Fibroblast of lung (primary cell): ENCODE data around the gene EPS8L1. TPM values are rescaled to one million over a fixed set of nuclear protein-coding genes. Genes with fewer than 3 reads are reported as not detected.

ENCODE experiments used
- DNase-seq, 2 donors: peaks; one replicate each; pipeline versions ENCODE4 v3.0.0 to v3.0.0-alpha.2; 2010; ENCODE audit warnings: low read depth in 2 of 2
- H2AFZ ChIP-seq: 2 replicates; pipeline ENCODE4 v1.5.1; 2012; ENCODE audit warnings: low read length, control low read depth, inconsistent platforms
- H3K27ac ChIP-seq: 2 replicates; pipeline ENCODE4 v1.5.1; 2011; ENCODE audit warnings: low read length, control low read depth; ENCODE audit not compliant: insufficient read depth
- H3K27me3 ChIP-seq: 2 replicates; pipeline ENCODE4 v1.5.1; 2011; ENCODE audit warnings: mild to moderate bottlenecking, low read length; ENCODE audit not compliant: control insufficient read depth, insufficient read depth
- H3K36me3 ChIP-seq: 2 replicates; pipeline ENCODE4 v1.5.1; 2011; ENCODE audit warnings: low read length; ENCODE audit not compliant: control insufficient read depth, insufficient read depth
- H3K4me1 ChIP-seq: 2 replicates; pipeline ENCODE4 v1.5.1; 2011; ENCODE audit warnings: low read length; ENCODE audit not compliant: control insufficient read depth, insufficient read depth; ENCODE audit errors: extremely low read depth
- H3K4me2 ChIP-seq: 2 replicates; pipeline ENCODE4 v1.5.1; 2011; ENCODE audit warnings: low read length, control low read depth; ENCODE audit not compliant: insufficient read depth; ENCODE audit errors: extremely low read depth
- H3K4me3 ChIP-seq, 4 experiments: fragments of 200-600 bp in 1 of 4; sonication (generic) in 1 of 4; replicated peaks in 1 of 4; 2 replicates each; pipeline ENCODE4 v1.5.1; 2011 to 2016; ENCODE audit warnings: low read length in 4 of 4, low read depth in 3 of 4, mild to moderate bottlenecking in 3 of 4, control low read depth in 2 of 4, inconsistent platforms in 1 of 4, mixed read lengths in 1 of 4; ENCODE audit not compliant: insufficient read depth in 1 of 4; ENCODE audit errors: control extremely low read depth in 1 of 4
- H3K79me2 ChIP-seq: 2 replicates; pipeline ENCODE4 v1.5.1; 2012; ENCODE audit warnings: mild to moderate bottlenecking, low read length, inconsistent platforms; ENCODE audit not compliant: control insufficient read depth, insufficient read depth
- H3K9ac ChIP-seq: 2 replicates; pipeline ENCODE4 v1.5.1; 2011; ENCODE audit warnings: mild to moderate bottlenecking, low read length, control low read depth; ENCODE audit not compliant: insufficient read depth
- H3K9me3 ChIP-seq: 2 replicates; pipeline ENCODE4 v1.5.1; 2012; ENCODE audit warnings: low read depth, low read length; ENCODE audit not compliant: control insufficient read depth, insufficient read depth
- H4K20me1 ChIP-seq: 2 replicates; pipeline ENCODE4 v1.5.1; 2011; ENCODE audit warnings: low read length; ENCODE audit not compliant: control insufficient read depth, insufficient read depth; ENCODE audit errors: extremely low read depth
- CTCF ChIP-seq, 2 donors: IDR thresholded peaks in 1 of 2; conservative IDR thresholded peaks in 1 of 2; 1 replicate in 1 of 2; 2 replicates in 1 of 2; pipeline ENCODE4 v1.5.1; 2011 to 2012; ENCODE audit warnings: low read length in 2 of 2, control low read depth in 1 of 2, inconsistent platforms in 1 of 2, low read depth in 1 of 2, mild to moderate bottlenecking in 1 of 2
- EZH2 ChIP-seq: IDR thresholded peaks from 2 replicates; pipeline ENCODE4 v1.5.1; 2012; ENCODE audit warnings: low read length, control low read depth, mild to moderate bottlenecking; ENCODE audit errors: missing control alignments
- polyA plus RNA-seq, 2 donors: library from polyadenylated mRNA; depleted of rRNA in 1 of 2; stranded (reverse) in 1 of 2; unstranded in 1 of 2; fragments of >200 nt; gene quantifications; 2 replicates each; pipeline ENCODE4 v1.2.1, GENCODE V29; 2011 to 2012; ENCODE audit warnings: missing spikeins in 1 of 2
- total RNA-seq: library from RNA; depleted of rRNA; stranded (reverse); fragments of >200 nt; gene quantifications from 2 replicates; pipeline ENCODE4 v1.2.1, GENCODE V29; 2014

EPS8L1 gene
- total and polyA plus RNA-seq, 2 donors (not counting 1 experiment from before 2014, with no cell fraction given), result 0.17 to 1.9 TPM

GRCh38 chr19:55067869-55068268 is 7.8 kb upstream of the EPS8L1 start:
- peaks cover 17% of the 10 kb centered on the region for H3K27me3 ChIP-seq
- H3K27ac ChIP-seq, result no peak overlapping the region
- no peaks in the 10 kb centered on the region for H3K9me3 ChIP-seq
- no peaks in the 10 kb centered on the region for H3K79me2 ChIP-seq
- no peaks in the 10 kb centered on the region for H4K20me1 ChIP-seq
- no peak overlapping the region for H2AFZ ChIP-seq
- no peak overlapping the region for H3K9ac ChIP-seq
- DNase-seq, result no peak
- no peak overlapping the region for H3K4me2 ChIP-seq
- no peak for TF ChIP-seq EZH2
- TF ChIP-seq CTCF (conservative IDR thresholded peaks at IDR 0.05 in 1 of 2, IDR thresholded peaks at IDR 0.05 in 1 of 2; ENCODE audit: low read depth in 1 of 2, low read length in 2 of 2), result no peak
- H3K4me1 ChIP-seq, result no peaks in the 10 kb centered on the region
- H3K4me3 ChIP-seq, result no peak overlapping the region
- no peaks in the 10 kb centered on the region for H3K36me3 ChIP-seq

- H3K27me3 ChIP-seq, result peaks cover 17% of the 10 kb centered on the region
- no peaks in the 10 kb centered on the region for H3K36me3 ChIP-seq
- H3K4me2 ChIP-seq, result no peak overlapping the region
- no peaks in the 10 kb centered on the region for H3K79me2 ChIP-seq
- no peaks in the 10 kb centered on the region for H3K9me3 ChIP-seq
- TF ChIP-seq EZH2, result peak; percentile 80
- no peak for TF ChIP-seq CTCF (conservative IDR thresholded peaks at IDR 0.05 in 1 of 2, IDR thresholded peaks at IDR 0.05 in 1 of 2; ENCODE audit: low read depth in 1 of 2, low read length in 2 of 2)
- H3K4me3 ChIP-seq, result peak overlapping the region in 1 of 4 experiments; percentile 10
- no peak overlapping the region for H2AFZ ChIP-seq
- H3K27ac ChIP-seq, result no peak overlapping the region
- H3K9ac ChIP-seq, result no peak overlapping the region
- H3K4me1 ChIP-seq, result no peaks in the 10 kb centered on the region
- no peaks in the 10 kb centered on the region for H4K20me1 ChIP-seq
- peak; percentile 13 to 29 for DNase-seq
Observed at GRCh38 chr19:55068950-55069864, 6.5 kb upstream of the EPS8L1 start.

- no peak overlapping the region for H2AFZ ChIP-seq
- no peak overlapping the region for H3K4me2 ChIP-seq
- H3K4me1 ChIP-seq, result no peaks in the 10 kb centered on the region
- no peaks in the 10 kb centered on the region for H3K36me3 ChIP-seq
- TF ChIP-seq CTCF (conservative IDR thresholded peaks at IDR 0.05 in 1 of 2, IDR thresholded peaks at IDR 0.05 in 1 of 2; ENCODE audit: low read depth in 1 of 2, low read length in 2 of 2) (no peak), EZH2 (no peak)
- no peak overlapping the region for H3K27ac ChIP-seq
- no peaks in the 10 kb centered on the region for H3K9me3 ChIP-seq
- DNase-seq, result no peak
- no peak overlapping the region for H3K4me3 ChIP-seq
- H3K27me3 ChIP-seq, result peaks cover 17% of the 10 kb centered on the region
- H3K79me2 ChIP-seq, result no peaks in the 10 kb centered on the region
- H3K9ac ChIP-seq, result no peak overlapping the region
- no peaks in the 10 kb centered on the region for H4K20me1 ChIP-seq
Observed at GRCh38 chr19:55069865-55070197, 5.8 kb upstream of the EPS8L1 start.
